ENCODE results near the gene MAGEB3.

- TF ChIP-seq, protein P1, sequence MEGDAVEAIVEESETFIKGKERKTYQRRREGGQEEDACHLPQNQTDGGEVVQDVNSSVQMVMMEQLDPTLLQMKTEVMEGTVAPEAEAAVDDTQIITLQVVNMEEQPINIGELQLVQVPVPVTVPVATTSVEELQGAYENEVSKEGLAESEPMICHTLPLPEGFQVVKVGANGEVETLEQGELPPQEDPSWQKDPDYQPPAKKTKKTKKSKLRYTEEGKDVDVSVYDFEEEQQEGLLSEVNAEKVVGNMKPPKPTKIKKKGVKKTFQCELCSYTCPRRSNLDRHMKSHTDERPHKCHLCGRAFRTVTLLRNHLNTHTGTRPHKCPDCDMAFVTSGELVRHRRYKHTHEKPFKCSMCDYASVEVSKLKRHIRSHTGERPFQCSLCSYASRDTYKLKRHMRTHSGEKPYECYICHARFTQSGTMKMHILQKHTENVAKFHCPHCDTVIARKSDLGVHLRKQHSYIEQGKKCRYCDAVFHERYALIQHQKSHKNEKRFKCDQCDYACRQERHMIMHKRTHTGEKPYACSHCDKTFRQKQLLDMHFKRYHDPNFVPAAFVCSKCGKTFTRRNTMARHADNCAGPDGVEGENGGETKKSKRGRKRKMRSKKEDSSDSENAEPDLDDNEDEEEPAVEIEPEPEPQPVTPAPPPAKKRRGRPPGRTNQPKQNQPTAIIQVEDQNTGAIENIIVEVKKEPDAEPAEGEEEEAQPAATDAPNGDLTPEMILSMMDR (IDR thresholded peaks at IDR 0.05) = no peak
- TF ChIP-seq POLR2A (IDR thresholded peaks at IDR 0.05) = no peak
These were observed 49.1 kb upstream of the MAGEB3 start for GRCh38 chrX:30181353-30181752.
